ENCODE measurements around the gene ETS2. TPM values are rescaled to one million over a fixed set of nuclear protein-coding genes. Genes with fewer than 3 reads are reported as not detected.

ETS2 gene
- polyA plus RNA-seq, 1 donor from 2014 or later = 11.6 TPM

GRCh38 chr21:38798481-38798882 is 7.2 kb upstream of the ETS2 start:
- H4K20me1 ChIP-seq (ENCODE audit: insufficient read depth) = no peaks in the 10 kb centered on the region
- H3K4me2 ChIP-seq (ENCODE audit: low read length) = no peak overlapping the region
- H3K9me2 ChIP-seq (ENCODE audit: insufficient read depth, low read length) = no peaks in the 10 kb centered on the region
- no peaks in the 10 kb centered on the region for H3K36me3 ChIP-seq (ENCODE audit: insufficient read depth, low read length)
- H3K27ac ChIP-seq (ENCODE audit: low read length) = no peak overlapping the region
- H2AFZ ChIP-seq (ENCODE audit: low read depth, low read length) = no peak overlapping the region
- no peak overlapping the region for H3K9ac ChIP-seq (ENCODE audit: low read length)
- H3F3A ChIP-seq (ENCODE audit: insufficient read depth, low read length, poor library complexity, severe bottlenecking) = no peaks in the 10 kb centered on the region
- no peaks in the 10 kb centered on the region for H3K79me2 ChIP-seq (replicated peaks; ENCODE audit: insufficient read depth, low read length)
- H3K27me3 ChIP-seq (ENCODE audit: insufficient read depth, low read depth, low read length) = no peaks in the 10 kb centered on the region
- no peak for TF ChIP-seq SMC3 (conservative IDR thresholded peaks at IDR 0.05; ENCODE audit: poor library complexity)
- no peak for TF ChIP-seq EP300 (conservative IDR thresholded peaks at IDR 0.05; ENCODE audit: poor library complexity, severe bottlenecking)
- TF ChIP-seq RAD21 (conservative IDR thresholded peaks at IDR 0.05) = no peak
- no peak for TF ChIP-seq CTCF (IDR thresholded peaks at IDR 0.05; ENCODE audit: poor library complexity, severe bottlenecking)
- TF ChIP-seq POLR2AphosphoS5 (IDR thresholded peaks at IDR 0.05) = no peak
- TF ChIP-seq MXI1 (conservative IDR thresholded peaks at IDR 0.05; ENCODE audit: poor library complexity, severe bottlenecking) = no peak
- no peak for TF ChIP-seq EZH2 (IDR thresholded peaks at IDR 0.05; ENCODE audit: borderline replicate concordance, insufficient read depth, low read length, poor library complexity, severe bottlenecking)
- TF ChIP-seq TAF1 (IDR thresholded peaks at IDR 0.05; ENCODE audit: low read depth) = no peak
- no peak for TF ChIP-seq REST (IDR thresholded peaks at IDR 0.05; ENCODE audit: borderline replicate concordance)
- H3K9me3 ChIP-seq (ENCODE audit: low read length) = no peaks in the 10 kb centered on the region
- H3K4me3 ChIP-seq (ENCODE audit: low read length) = no peak overlapping the region

GRCh38 chr21:38800046-38800758 is 5.5 kb upstream of the ETS2 start:
- H3K27ac ChIP-seq (ENCODE audit: low read length) = no peak overlapping the region
- H3K27me3 ChIP-seq (ENCODE audit: insufficient read depth, low read depth, low read length) = no peaks in the 10 kb centered on the region
- H2AFZ ChIP-seq (ENCODE audit: low read depth, low read length) = no peak overlapping the region
- TF ChIP-seq RAD21 (conservative IDR thresholded peaks at IDR 0.05) (no peak), POLR2AphosphoS5 (IDR thresholded peaks at IDR 0.05) (no peak), EZH2 (IDR thresholded peaks at IDR 0.05; ENCODE audit: borderline replicate concordance, insufficient read depth, low read length, poor library complexity, severe bottlenecking) (no peak), CTCF (IDR thresholded peaks at IDR 0.05; ENCODE audit: poor library complexity, severe bottlenecking) (no peak), SMC3 (conservative IDR thresholded peaks at IDR 0.05; ENCODE audit: poor library complexity) (no peak), EP300 (conservative IDR thresholded peaks at IDR 0.05; ENCODE audit: poor library complexity, severe bottlenecking) (no peak), MXI1 (conservative IDR thresholded peaks at IDR 0.05; ENCODE audit: poor library complexity, severe bottlenecking) (no peak)
- H3K4me2 ChIP-seq (ENCODE audit: low read length) = no peak overlapping the region
- H3K4me3 ChIP-seq (ENCODE audit: low read length) = no peak overlapping the region
- H3K79me2 ChIP-seq (replicated peaks; ENCODE audit: insufficient read depth, low read length) = no peaks in the 10 kb centered on the region
- no peaks in the 10 kb centered on the region for H3K9me2 ChIP-seq (ENCODE audit: insufficient read depth, low read length)
- no peaks in the 10 kb centered on the region for H4K20me1 ChIP-seq (ENCODE audit: insufficient read depth)
- H3F3A ChIP-seq (ENCODE audit: insufficient read depth, low read length, poor library complexity, severe bottlenecking) = no peaks in the 10 kb centered on the region
- no peak overlapping the region for H3K9ac ChIP-seq (ENCODE audit: low read length)
- no peaks in the 10 kb centered on the region for H3K9me3 ChIP-seq (ENCODE audit: low read length)
- no peaks in the 10 kb centered on the region for H3K36me3 ChIP-seq (ENCODE audit: insufficient read depth, low read length)

Measured in neural cell (in vitro differentiated cells).